Vagina (tissue), 2 donors: ENCODE measurements around the gene SLTM.

Experiments used
- POLR2A ChIP-seq, 2 donors: fragments of 450-650 bp; IDR thresholded peaks; one replicate each; pipeline ENCODE4 v1.6.1; 2017; ENCODE audit warnings: antibody characterized with exemption in 2 of 2, mild to moderate bottlenecking in 2 of 2, moderate library complexity in 2 of 2
- POLR2AphosphoS5 ChIP-seq, 2 donors: sonication (generic); formaldehyde crosslinking; IDR thresholded peaks; one replicate each; pipeline ENCODE4 v1.9.0; 2017; ENCODE audit warnings: antibody characterized with exemption in 2 of 2, mild to moderate bottlenecking in 2 of 2, low read depth in 1 of 2; ENCODE audit not compliant: insufficient read depth in 1 of 2
- TF ChIP-seq, protein P1 (sequence below), 3 experiments: fragments of 450-650 bp in 2 of 3; fragments of 200-600 bp in 1 of 3; sonication (generic) in 1 of 3; IDR thresholded peaks; one replicate each; pipeline ENCODE4 v1.5.1; 2017 to 2019; ENCODE audit warnings: antibody characterized with exemption in 3 of 3, mild to moderate bottlenecking in 2 of 3, moderate library complexity in 2 of 3

DNA sequence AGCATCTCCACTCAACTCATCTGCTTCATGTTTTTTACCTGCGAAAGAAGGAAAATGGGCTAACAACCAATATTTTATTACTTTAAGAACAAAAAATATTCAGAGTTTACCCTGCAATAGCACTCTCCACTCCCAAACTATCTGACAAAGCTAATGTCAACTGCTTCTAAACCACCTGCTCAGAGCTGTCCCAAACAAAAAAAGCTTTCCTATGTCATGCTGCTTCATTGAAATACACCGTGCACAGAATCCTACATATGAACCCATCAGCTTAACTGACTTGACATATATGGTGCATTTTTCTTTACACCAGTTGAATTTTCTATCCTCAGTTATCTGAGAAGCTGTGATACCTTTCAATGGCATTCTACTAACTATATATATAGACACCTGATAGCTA is 16.5 kb downstream of the SLTM start:
- TF ChIP-seq, protein P1, sequence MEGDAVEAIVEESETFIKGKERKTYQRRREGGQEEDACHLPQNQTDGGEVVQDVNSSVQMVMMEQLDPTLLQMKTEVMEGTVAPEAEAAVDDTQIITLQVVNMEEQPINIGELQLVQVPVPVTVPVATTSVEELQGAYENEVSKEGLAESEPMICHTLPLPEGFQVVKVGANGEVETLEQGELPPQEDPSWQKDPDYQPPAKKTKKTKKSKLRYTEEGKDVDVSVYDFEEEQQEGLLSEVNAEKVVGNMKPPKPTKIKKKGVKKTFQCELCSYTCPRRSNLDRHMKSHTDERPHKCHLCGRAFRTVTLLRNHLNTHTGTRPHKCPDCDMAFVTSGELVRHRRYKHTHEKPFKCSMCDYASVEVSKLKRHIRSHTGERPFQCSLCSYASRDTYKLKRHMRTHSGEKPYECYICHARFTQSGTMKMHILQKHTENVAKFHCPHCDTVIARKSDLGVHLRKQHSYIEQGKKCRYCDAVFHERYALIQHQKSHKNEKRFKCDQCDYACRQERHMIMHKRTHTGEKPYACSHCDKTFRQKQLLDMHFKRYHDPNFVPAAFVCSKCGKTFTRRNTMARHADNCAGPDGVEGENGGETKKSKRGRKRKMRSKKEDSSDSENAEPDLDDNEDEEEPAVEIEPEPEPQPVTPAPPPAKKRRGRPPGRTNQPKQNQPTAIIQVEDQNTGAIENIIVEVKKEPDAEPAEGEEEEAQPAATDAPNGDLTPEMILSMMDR (IDR thresholded peaks at IDR 0.05), result no peak
- TF ChIP-seq POLR2A (IDR thresholded peaks at IDR 0.05) (no peak), POLR2AphosphoS5 (IDR thresholded peaks at IDR 0.05; ENCODE audit: insufficient read depth in 1 of 2, low read depth in 1 of 2) (no peak)
